ENCODE data around the gene KNDC1. TPM values are rescaled to one million over a fixed set of nuclear protein-coding genes. Genes with fewer than 3 reads are reported as not detected.

The KNDC1 gene
- total and polyA plus RNA-seq, 10 of the 15 experiments (the other 5 are each of a cell fraction or from before 2014, with no cell fraction given): 0.03 to 0.11 (median 0.05) TPM; not detected in 7

GRCh38 chr10:133198206-133198605 lies 38.2 kb downstream of the KNDC1 start (continued):
- no peak for TF ChIP-seq IKZF2 (IDR thresholded peaks at IDR 0.05)

GRCh38 chr10:133198621-133199487 lies 38.8 kb downstream of the KNDC1 start:
- Histone ChIP-seq H3K27ac (ENCODE audit: control insufficient read depth, insufficient read depth) (no peak overlapping the region), H3K27me3 (replicated peaks in 1 of 2; ENCODE audit: control insufficient read depth in 2 of 2, insufficient read depth in 2 of 2, low read length in 1 of 2) (no peaks in the 10 kb centered on the region), H3K4me2 (ENCODE audit: control insufficient read depth, insufficient read depth) (no peak overlapping the region), H3K9ac (ENCODE audit: control insufficient read depth, insufficient read depth, low read length) (no peak overlapping the region), H2AFZ (ENCODE audit: control insufficient read depth, low read depth, low read length) (no peak overlapping the region), H4K20me1 (ENCODE audit: control insufficient read depth, insufficient read depth) (no peaks in the 10 kb centered on the region), H3K9me3 (replicated peaks; ENCODE audit: control insufficient read depth, insufficient read depth, low read length) (no peaks in the 10 kb centered on the region), H3K4me3 (no peak overlapping the region), H3K4me1 (ENCODE audit: control insufficient read depth, insufficient read depth, low read length) (no peaks in the 10 kb centered on the region), H3K36me3 (ENCODE audit: control insufficient read depth in 2 of 2, insufficient read depth in 2 of 2, low read length in 1 of 2) (no peaks in the 10 kb centered on the region), H3K79me2 (ENCODE audit: control insufficient read depth, insufficient read depth, low read length) (no peaks in the 10 kb centered on the region)
- ATAC-seq (no peak), DNase-seq (ENCODE audit: low read depth, low spot score) (no peak), FAIRE-seq (no peak)
- ChIA-PET SMC1A (ENCODE audit: uncharacterized antibody, unreplicated experiment) (no interaction called here), CTCF (no interaction called here), RAD21 (ENCODE audit: unreplicated experiment) (no interaction called here), POLR2A (no interaction called here)
- in situ Hi-C loops (cut with MboI): no loop called here
- BruUV-seq (replicated peaks): no TSS peak
- 53% methylated on average over 38 of the region's 54 CpGs for WGBS (ENCODE audit: insufficient coverage, insufficient replicate concordance, low lambda C conversion rate, missing lambda C conversion rate)
- intact Hi-C loops (cut with micrococcal nuclease; ENCODE audit: unreplicated experiment): no loop called here
- TF ChIP-seq FOXM1 (IDR thresholded peaks at IDR 0.05; ENCODE audit: low read depth, low read length) (no peak), BMI1 (IDR thresholded peaks at IDR 0.05; ENCODE audit: borderline replicate concordance) (no peak), NR2C1 (IDR thresholded peaks at IDR 0.05) (no peak), ZBTB4 (CRISPR knock-in tag; IDR thresholded peaks at IDR 0.05) (no peak), BRCA1 (IDR thresholded peaks at IDR 0.05; ENCODE audit: low read depth, low read length) (no peak), TCF12 (IDR thresholded peaks at IDR 0.05; ENCODE audit: low read depth, low read length) (no peak), SIX5 (IDR thresholded peaks at IDR 0.05; ENCODE audit: low read depth, low read length, severe bottlenecking) (no peak), NFYB (IDR thresholded peaks at IDR 0.05; ENCODE audit: insufficient read depth, low read depth, low read length) (no peak), MEF2A (IDR thresholded peaks at IDR 0.05; ENCODE audit: insufficient read depth, low read depth, low read length) (no peak), CBX5 (IDR thresholded peaks at IDR 0.05; ENCODE audit: low read depth) (no peak), ZBTB11 (CRISPR knock-in tag; IDR thresholded peaks at IDR 0.05) (no peak), SUPT20H (IDR thresholded peaks at IDR 0.05; ENCODE audit: borderline replicate concordance, control insufficient read depth, low read depth, low read length) (no peak), ZNF384 (IDR thresholded peaks at IDR 0.05; ENCODE audit: borderline replicate concordance, low read depth, low read length) (no peak), DPF2 (IDR thresholded peaks at IDR 0.05) (no peak), HCFC1 (IDR thresholded peaks at IDR 0.05; ENCODE audit: low read length) (no peak), RAD21 (IDR thresholded peaks at IDR 0.05; ENCODE audit: insufficient read depth, low read depth, low read length) (no peak)
